Esophagus (tissue), 2 donors: ENCODE measurements around the gene RBM11. TPM values are rescaled to one million over a fixed set of nuclear protein-coding genes. Genes with fewer than 3 reads are reported as not detected.

ENCODE experiments used
- H3K27ac ChIP-seq, 2 donors: one replicate each; pipeline ENCODE4 v1.5.1; 2013; ENCODE audit warnings: low read depth in 2 of 2, mild to moderate bottlenecking in 2 of 2, inconsistent platforms in 1 of 2, low read length in 1 of 2, moderate library complexity in 1 of 2
- H3K27me3 ChIP-seq, 2 donors: one replicate each; pipeline ENCODE4 v1.6.1; 2013; ENCODE audit warnings: low read length in 2 of 2, control low read depth in 1 of 2, mild to moderate bottlenecking in 1 of 2; ENCODE audit not compliant: insufficient read depth in 2 of 2, control insufficient read depth in 1 of 2
- H3K36me3 ChIP-seq, 2 donors: one replicate each; pipeline ENCODE4 v1.6.1; 2013; ENCODE audit warnings: low read length in 1 of 2; ENCODE audit not compliant: control insufficient read depth in 2 of 2, insufficient read depth in 2 of 2
- H3K4me1 ChIP-seq, 2 donors: one replicate each; pipeline ENCODE4 v1.6.1; 2013; ENCODE audit warnings: low read length in 1 of 2; ENCODE audit not compliant: control insufficient read depth in 2 of 2, insufficient read depth in 2 of 2
- H3K4me3 ChIP-seq, 2 donors: one replicate each; pipeline ENCODE4 v1.5.1; 2013; ENCODE audit warnings: low read length in 2 of 2, mild to moderate bottlenecking in 2 of 2, low read depth in 1 of 2, moderate library complexity in 1 of 2
- H3K9me3 ChIP-seq, 2 donors: one replicate each; pipeline ENCODE4 v1.6.1; 2013; ENCODE audit warnings: mild to moderate bottlenecking in 2 of 2, low read depth in 1 of 2, low read length in 1 of 2, moderate library complexity in 1 of 2; ENCODE audit not compliant: control insufficient read depth in 2 of 2, insufficient read depth in 1 of 2
- WGBS, 2 donors: extraction: QIAGEN DNeasy Blood & Tissue Kit; methylation state at CpG; one replicate each; pipeline ENCODE4 v1.1.7; 2013; 5-methylcytosine and 5-hydroxymethylcytosine counted together
- polyA plus RNA-seq, 2 donors: library from polyadenylated mRNA; stranded (reverse); fragments of 200-250 nt; gene quantifications; one replicate each; pipeline ENCODE4 v1.2.3, GENCODE V29; 2013
- donor health status: healthy with polysubstance abuse.
- donor health status: Bipolar disorder and iron deficiency.

RBM11 gene
- polyA plus RNA-seq, 2 donors = 0.92 to 1.7 TPM

DNA sequence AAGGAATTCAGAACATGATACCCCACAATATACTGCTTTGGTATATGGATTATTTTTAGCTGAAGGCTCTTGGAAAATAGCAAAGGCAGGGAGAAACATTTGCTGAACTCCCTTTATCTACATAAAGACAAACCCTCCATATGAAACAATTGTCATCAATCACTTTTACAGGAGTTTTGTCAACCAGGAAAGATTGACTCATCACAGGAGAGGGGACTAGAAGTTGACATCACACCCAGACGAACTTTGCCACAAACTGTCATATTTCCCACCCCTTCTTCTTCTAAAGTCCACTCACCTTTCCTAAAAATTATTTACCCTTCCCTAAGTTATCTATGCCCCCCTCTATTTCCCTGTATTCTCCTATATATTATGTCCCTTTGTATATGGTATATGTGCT, 47.9 kb downstream of the RBM11 start:
- no peaks in the 10 kb centered on the region for H3K4me1 ChIP-seq
- no peak overlapping the region for H3K27ac ChIP-seq
- WGBS, 2 donors = 23 to 29% methylated on average over 1 of the region's 1 CpG
- H3K36me3 ChIP-seq = no peaks in the 10 kb centered on the region
- no peaks in the 10 kb centered on the region for H3K27me3 ChIP-seq
- H3K4me3 ChIP-seq = no peak overlapping the region
- H3K9me3 ChIP-seq = no peaks in the 10 kb centered on the region

DNA sequence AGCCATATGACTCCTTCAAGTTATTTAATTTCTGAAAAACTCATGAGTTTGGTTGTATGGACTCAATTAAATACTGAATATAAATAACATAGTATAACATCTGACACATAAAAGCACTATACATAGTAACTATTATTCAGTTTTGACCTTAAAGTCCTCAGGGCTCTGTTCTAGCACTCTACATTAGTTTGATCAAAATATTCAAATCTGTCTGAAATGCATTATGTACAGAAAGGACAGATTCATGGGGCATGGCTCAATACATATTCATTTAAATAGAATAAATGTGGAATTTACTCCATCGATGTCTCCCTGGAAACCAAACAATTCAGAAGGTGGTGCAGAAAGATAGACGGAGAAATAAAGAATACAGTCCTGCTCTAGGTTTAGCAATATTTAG, 49.1 kb downstream of the RBM11 start:
- Histone ChIP-seq H3K4me1 (no peaks in the 10 kb centered on the region), H3K27ac (no peak overlapping the region), H3K27me3 (no peaks in the 10 kb centered on the region), H3K9me3 (no peaks in the 10 kb centered on the region), H3K36me3 (no peaks in the 10 kb centered on the region), H3K4me3 (no peak overlapping the region)
- WGBS, 2 donors = 83% methylated on average over 2 of the region's 2 CpGs

DNA sequence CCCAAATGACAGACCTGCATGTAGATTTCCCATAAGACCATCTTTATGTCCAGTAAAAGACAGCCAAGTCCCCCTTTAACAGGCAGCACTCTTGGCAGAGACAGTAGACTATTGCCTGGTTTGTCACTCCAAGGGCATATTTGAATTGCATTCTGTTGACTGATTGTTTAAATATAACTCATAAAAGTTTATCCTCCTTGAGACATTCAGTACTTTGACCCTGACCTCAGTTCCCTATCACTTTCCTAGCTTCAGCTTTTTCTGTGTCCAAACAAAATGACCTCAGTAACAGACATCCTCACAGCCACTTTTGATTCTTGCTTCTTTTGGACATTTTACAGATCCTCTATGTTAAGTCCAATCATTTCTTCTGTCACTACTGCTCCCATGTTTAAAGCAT, 51.1 kb downstream of the RBM11 start:
- Histone ChIP-seq H3K27me3 (no peaks in the 10 kb centered on the region), H3K4me3 (no peak overlapping the region), H3K4me1 (no peaks in the 10 kb centered on the region), H3K27ac (no peak overlapping the region), H3K36me3 (no peaks in the 10 kb centered on the region), H3K9me3 (no peaks in the 10 kb centered on the region)

DNA sequence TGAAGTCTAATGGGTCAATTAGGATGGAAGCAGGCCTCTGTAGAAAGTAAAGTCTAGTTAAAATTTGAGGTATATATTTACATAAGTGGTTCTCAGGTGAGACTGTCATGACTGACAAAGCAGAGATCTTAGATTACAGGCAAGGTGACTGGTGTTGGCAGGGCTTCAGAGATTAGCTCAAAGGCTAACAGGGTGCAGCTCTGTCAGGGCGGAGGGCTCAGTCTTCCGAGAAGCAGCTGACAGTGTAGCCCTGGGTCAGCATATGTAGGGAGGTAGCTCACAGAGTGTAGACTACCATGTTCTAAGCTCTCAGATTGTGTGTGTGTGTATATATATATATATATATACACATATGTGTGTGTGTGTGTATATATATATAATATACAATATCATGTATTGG, 54.7 kb downstream of the RBM11 start:
- no peaks in the 10 kb centered on the region for H3K27me3 ChIP-seq
- H3K4me1 ChIP-seq = peaks cover 0 to 3% of the 10 kb centered on the region in 2 donors
- no peak overlapping the region for H3K4me3 ChIP-seq
- H3K36me3 ChIP-seq = no peaks in the 10 kb centered on the region
- WGBS, 2 donors = 62 to 84% methylated on average over 2 of the region's 2 CpGs
- H3K27ac ChIP-seq = no peak overlapping the region
- no peaks in the 10 kb centered on the region for H3K9me3 ChIP-seq

DNA sequence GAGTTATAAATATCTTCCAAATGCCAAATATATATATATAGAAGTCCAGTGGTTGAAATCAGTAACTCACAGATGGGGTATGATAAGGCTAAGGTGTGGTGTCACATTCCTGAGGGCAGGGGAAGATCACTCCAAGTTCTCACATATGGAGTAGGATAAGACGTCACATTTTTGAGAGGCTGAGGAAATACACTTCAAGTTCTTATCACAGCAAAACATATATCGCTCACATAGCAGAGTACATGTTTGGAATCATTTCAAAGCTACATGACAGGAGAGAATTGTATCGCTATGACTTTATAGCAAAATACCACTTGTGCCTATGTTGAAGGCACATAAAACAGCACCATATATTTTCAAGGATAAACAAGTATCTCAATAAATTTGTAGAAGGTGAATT, 55.1 kb downstream of the RBM11 start:
- H3K27ac ChIP-seq = no peak overlapping the region
- no peak overlapping the region for H3K4me3 ChIP-seq
- H3K9me3 ChIP-seq = no peaks in the 10 kb centered on the region
- no peaks in the 10 kb centered on the region for H3K36me3 ChIP-seq
- no peaks in the 10 kb centered on the region for H3K27me3 ChIP-seq
- peaks cover 0 to 3% of the 10 kb centered on the region in 2 donors for H3K4me1 ChIP-seq
- WGBS, 2 donors = 70 to 77% methylated on average over 3 of the region's 3 CpGs

DNA sequence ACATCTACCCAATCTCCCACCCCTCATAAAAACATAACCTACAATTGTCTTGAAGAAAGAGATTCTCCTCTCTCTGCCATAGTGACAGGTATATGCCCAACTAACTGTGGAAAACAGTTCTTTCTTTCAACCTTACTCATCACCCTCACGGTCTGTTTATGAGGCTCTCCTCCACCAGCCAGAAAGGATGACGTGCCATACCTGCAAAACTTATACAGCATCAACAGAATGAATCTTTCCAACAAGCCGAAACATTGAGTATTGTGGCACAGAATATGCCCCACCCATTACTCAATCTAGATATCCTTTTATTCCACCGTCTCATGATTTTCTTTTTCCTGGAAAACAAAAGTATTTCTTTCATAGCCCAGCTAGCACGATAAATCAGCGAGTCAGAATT, 55.7 kb downstream of the RBM11 start:
- Histone ChIP-seq H3K4me3 (no peak overlapping the region), H3K9me3 (no peaks in the 10 kb centered on the region), H3K36me3 (no peaks in the 10 kb centered on the region), H3K4me1 (peaks cover 0 to 3% of the 10 kb centered on the region in 2 donors), H3K27me3 (no peaks in the 10 kb centered on the region), H3K27ac (no peak overlapping the region)
- WGBS, 2 donors = 60 to 70% methylated on average over 6 of the region's 6 CpGs

DNA sequence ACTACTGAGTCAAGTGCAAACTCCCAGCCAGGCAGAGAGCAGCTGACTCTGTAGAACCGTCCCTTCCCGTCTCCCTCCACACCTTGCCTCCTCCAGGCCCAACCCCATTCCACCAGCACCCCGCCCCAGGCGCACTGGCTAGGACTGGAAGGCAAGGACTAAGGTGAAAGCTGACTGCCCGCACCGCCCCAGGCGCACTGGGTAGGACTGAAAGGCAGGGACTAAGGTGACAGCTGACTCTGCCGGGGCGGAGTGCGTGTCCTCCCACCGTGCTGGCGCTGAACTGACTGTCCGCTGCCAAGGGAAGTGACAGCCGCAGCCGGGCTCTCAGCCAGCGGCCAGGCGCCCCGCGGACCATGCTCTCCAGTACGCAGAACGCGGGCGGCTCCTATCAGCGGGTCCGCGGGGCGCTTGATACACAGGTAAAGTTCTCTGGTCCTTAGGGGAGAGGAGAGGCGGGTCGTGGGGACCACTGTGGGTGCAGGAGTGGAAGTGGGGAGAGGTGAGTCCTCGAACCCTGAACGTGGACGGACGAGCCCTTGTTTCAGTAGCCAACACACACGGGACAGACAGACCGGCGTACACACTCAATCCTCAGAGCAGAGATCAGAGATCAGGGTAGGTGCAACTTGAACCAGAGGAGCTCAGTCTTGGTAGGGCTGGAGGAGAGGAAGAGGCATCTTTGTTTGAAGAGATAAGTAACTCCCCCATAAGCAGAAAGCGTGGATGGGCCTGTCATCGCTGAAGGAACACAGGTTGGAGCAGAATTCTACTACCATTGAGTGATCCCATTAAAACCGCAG, 58.0 kb downstream of the RBM11 start:
- Histone ChIP-seq H3K4me3 (peak overlapping the region in 1 of 2 donors; percentile 19), H3K27ac (no peak overlapping the region), H3K36me3 (no peaks in the 10 kb centered on the region), H3K27me3 (no peaks in the 10 kb centered on the region), H3K4me1 (peaks cover 0 to 3% of the 10 kb centered on the region in 2 donors), H3K9me3 (no peaks in the 10 kb centered on the region)
- WGBS, 2 donors = 24 to 25% methylated on average over 39 of the region's 39 CpGs

DNA sequence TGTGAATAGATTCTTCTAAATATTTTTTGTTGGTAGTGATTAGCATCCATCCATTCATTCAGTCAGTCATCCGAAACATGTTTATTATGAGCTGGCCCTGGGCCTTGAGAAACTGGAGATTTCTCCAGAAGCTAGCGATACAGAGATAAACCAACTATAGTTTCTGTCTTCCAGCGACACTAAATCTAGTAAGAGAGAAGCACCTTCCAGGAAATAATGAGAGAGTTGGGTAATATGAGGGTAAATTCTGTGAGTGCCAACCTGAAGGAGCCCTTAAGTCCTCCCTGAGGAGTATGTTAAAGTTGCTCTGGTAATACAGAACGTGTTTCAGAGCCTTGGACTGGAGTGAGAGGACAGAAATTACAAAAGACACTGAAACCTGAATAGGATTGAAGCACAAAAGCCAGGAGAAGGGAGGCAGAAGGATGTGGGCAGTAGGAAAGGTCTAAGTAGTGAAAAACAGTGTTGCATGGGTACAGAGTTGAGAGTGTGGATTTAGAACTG, 59.8 kb downstream of the RBM11 start:
- Histone ChIP-seq H3K27me3 (no peaks in the 10 kb centered on the region), H3K9me3 (no peaks in the 10 kb centered on the region), H3K36me3 (no peaks in the 10 kb centered on the region), H3K27ac (no peak overlapping the region), H3K4me1 (peaks cover 0 to 3% of the 10 kb centered on the region in 2 donors), H3K4me3 (no peak overlapping the region)
- 66 to 79% methylated on average over 4 of the region's 4 CpGs for WGBS, 2 donors
